GM23338 (cell line): ENCODE data around the gene FBLN2. TPM values are rescaled to one million over a fixed set of nuclear protein-coding genes. Genes with fewer than 3 reads are reported as not detected.

Source experiments
- polyA plus RNA-seq: library from polyadenylated mRNA; unstranded; fragments of >200 nt; fragmentation: Nextera tagmentation; extraction: Ambion mirVana; gene quantifications from 2 replicates; pipeline ENCODE4 v1.2.1, GENCODE V29; 2016
- total RNA-seq: library from RNA; depleted of rRNA; stranded (reverse); fragments of >200 nt; shearing (Covaris generic); gene quantifications from 2 replicates; pipeline ENCODE4 v1.2.3, GENCODE V29; 2014; rRNA removed
- TF ChIP-seq, protein P1 (sequence below): IDR thresholded peaks from one replicate; pipeline ENCODE4 v1.6.1; 2018; ENCODE audit warnings: antibody characterized with exemption; ENCODE audit not compliant: unreplicated experiment

The FBLN2 gene
- total and polyA plus RNA-seq, 2 experiments from 2014 or later = 18.8 to 26.8 TPM

DNA sequence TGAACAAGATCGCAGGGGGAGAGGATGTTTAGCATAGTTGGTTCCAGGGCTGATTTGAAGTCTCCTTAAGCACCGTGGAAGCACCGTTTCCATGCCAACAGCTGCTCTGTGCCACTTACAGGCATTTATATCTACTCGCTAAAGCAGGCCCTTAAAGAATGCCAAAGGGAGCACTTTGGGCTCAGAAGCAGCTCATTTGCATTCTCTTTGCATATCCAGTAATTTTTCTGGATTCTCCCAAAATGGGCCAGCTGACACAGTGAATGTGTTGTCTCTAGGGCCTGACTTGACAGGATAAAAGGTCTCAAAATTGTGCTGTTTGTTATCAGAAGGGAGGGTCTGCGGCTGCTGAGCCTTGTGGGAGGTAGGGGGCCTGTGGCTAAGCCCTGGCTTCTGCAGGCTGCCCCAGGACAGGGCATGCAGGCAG is 138.6 kb downstream of the FBLN2 start (continued):
- TF ChIP-seq, protein P1, sequence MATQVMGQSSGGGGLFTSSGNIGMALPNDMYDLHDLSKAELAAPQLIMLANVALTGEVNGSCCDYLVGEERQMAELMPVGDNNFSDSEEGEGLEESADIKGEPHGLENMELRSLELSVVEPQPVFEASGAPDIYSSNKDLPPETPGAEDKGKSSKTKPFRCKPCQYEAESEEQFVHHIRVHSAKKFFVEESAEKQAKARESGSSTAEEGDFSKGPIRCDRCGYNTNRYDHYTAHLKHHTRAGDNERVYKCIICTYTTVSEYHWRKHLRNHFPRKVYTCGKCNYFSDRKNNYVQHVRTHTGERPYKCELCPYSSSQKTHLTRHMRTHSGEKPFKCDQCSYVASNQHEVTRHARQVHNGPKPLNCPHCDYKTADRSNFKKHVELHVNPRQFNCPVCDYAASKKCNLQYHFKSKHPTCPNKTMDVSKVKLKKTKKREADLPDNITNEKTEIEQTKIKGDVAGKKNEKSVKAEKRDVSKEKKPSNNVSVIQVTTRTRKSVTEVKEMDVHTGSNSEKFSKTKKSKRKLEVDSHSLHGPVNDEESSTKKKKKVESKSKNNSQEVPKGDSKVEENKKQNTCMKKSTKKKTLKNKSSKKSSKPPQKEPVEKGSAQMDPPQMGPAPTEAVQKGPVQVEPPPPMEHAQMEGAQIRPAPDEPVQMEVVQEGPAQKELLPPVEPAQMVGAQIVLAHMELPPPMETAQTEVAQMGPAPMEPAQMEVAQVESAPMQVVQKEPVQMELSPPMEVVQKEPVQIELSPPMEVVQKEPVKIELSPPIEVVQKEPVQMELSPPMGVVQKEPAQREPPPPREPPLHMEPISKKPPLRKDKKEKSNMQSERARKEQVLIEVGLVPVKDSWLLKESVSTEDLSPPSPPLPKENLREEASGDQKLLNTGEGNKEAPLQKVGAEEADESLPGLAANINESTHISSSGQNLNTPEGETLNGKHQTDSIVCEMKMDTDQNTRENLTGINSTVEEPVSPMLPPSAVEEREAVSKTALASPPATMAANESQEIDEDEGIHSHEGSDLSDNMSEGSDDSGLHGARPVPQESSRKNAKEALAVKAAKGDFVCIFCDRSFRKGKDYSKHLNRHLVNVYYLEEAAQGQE = no peak

Other genes with a start within 250 kb of the FBLN2 start
- gene NUP210, start 128.8 kb upstream of the FBLN2 start, total RNA-seq = 72.7 and 73.9 TPM in 2 replicates
- 13.8 and 14.1 TPM in 2 replicates for gene NUP210, start 128.8 kb upstream of the FBLN2 start, polyA plus RNA-seq
- 11.1 and 15.8 TPM in 2 replicates for gene HDAC11, start 68.8 kb upstream of the FBLN2 start, total RNA-seq
- 3.5 and 5.4 TPM in 2 replicates for gene HDAC11, start 68.8 kb upstream of the FBLN2 start, polyA plus RNA-seq